Fibroblast of skin of left quadriceps (primary cell): Measurements from ENCODE around the gene CACTIN.
"Not testable (repeated sequence)": the region's sequence is repeated elsewhere in the genome, so short reads cannot be mapped to it uniquely, and the experiment has no call there.

ENCODE experiments used
- DNase-seq, 2 experiments: peaks; one replicate each; pipeline ENCODE4 v3.0.0-alpha.2; 2013; ENCODE audit warnings: low read depth in 2 of 2

Gene CACTIN

DNA sequence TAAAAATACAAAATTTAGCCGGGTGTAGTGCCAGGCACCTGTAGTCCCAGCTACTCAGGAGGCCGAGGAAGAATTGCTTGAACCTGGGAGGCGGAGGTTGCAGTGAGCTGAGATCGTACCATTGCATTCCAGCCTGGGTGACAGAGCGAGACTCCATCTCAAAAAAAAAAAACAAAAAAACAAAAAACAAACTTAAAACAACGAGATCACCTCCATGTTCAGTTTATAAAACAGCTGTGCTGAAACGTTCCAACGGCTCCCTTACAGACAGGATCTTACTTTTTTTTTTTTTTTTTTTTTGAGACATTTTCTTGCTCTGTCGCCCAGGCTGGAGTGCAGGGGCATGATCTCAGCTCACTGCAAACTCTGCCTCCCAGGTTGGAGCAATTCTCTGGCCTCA is 2.2 kb upstream of the CACTIN start:
- DNase-seq: not testable (repeated sequence)

DNA sequence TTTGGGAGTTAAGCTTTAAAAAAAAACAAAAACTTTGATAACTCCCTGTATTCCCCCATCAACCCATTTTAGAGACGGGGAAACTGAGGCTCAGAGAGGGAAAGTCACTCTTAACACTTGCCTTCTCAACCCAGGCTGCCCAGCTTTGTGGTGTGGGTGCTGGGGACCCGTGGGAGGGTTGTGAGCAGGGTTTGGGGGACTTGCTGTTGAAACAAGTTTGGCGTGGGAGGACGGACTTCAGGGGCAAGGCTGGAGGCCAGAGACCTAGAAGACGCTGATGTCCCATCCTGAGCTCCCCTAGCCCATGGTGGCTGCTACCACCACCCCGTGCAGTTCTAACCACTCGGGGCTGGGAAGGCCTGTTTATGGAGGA is 747 bp upstream of the CACTIN start:
- DNase-seq: no peak

DNA sequence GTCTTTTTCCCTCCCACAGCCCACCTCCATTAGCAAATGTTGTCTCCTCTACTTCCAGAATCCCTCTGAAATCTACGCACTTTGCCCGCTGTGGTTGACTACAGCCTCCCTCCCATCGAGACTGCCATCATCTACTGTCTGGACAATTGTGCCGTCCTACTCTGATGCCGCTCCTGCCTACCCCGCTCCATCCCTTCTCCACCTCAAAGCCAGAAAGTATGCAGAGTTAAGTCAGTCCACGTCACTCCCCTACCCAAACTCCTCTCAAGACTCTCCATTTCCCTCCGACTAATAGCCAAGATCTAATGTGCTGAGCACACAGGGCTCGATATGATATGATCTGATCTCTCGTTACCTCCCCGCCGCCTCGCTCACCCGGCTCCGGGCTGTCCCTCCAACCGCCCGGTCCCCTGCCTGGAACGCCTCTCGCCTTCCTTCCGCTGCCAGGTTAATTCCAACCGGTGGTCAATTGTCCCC is 556 bp downstream of the CACTIN start:
- no peak for DNase-seq

DNA sequence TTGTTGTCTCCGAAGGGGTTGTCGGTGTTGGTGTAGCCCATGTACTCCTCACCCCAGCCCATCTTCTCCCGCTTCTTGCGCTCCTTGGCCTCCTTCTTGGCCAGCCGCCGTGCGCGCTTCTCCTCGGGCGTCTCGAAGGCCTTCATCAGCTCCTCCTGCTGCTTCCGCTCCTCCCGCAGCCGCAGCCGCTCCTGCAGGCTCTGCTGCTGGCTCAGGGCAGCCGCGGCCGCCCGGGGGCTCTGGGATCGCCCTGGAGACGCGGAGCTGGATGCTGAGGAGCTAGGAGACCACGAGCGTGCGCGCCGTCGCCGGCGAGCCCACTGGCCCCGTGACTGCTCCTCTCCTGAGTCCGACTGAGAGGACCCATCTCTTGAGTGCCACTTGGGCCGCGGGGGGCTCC is 2.9 kb downstream of the CACTIN start:
- DNase-seq: no peak

DNA sequence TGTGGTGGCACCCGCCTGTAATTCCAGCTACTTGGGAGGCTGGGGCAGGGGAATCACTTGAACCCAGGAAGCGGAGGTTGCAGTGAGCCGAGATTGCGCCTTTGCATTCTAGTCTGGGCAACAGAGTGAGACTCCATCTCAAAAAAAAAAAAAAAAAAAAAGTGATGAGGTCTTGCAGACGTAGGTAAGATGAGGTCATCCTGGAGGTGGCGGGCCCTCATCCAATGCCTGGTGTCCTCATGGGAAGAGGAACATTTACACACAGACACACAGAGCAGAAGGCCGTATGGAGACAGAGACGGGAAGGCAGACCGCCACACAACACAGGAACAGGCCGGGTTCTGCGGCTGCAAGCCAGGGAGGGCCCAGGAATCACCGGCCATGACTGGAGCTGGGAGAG is 4.4 kb downstream of the CACTIN start:
- no peak for DNase-seq

DNA sequence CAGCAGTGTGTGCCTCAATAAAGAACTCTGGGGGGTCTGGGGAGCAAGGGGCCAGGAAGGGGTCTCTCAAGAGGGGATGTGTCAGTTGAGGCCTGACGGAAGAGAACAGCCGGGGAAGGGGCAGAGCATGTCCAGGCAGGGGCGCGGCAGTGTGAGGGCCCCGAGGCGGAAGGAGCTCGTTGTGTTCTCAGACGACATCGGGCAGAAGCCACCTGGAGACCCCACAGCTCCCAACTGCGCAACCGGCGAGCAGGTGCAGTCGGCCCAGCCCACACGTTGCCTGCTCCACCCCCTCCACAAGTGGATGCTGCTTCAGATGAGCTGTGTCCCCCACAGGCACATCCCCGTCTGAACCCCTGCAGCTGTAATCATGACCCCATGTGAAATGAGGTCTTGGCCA is 4.9 kb downstream of the CACTIN start:
- no peak for DNase-seq

DNA sequence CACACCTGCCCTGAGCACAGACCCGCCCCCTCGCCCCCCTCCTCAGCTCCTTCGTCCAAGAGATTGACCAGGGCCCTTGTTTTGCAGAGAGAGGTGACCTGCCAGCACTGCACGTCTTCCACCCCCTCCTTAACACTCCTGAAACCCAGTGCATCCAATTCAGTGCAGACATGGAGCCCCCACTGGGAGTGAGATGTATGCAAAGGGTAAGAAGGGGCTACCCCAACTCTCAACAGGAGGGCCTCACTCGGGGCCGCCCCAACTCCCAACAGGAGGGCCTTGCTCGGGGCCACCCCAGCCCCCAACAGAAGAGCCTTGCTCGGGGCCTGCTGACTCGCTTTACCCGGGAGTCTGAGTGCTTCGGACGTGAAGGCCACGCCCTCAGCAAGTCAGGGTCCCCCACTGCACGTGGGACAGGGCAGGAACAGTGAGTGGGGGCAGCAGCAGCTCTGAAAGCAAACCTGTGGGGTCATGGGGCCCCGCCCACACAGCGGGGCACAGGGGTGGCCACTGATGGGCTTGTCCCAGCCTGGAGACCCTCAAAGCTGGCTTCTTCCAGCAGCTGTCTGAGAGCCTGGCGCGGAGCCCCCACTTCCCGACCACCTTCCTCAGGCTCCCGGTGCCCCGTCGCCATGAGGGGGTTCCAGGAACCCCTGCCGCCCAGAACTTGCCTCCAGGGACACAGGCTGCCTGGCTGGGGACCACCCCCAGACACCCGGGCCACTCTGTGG is 5.6 kb downstream of the CACTIN start:
- no peak for DNase-seq

DNA sequence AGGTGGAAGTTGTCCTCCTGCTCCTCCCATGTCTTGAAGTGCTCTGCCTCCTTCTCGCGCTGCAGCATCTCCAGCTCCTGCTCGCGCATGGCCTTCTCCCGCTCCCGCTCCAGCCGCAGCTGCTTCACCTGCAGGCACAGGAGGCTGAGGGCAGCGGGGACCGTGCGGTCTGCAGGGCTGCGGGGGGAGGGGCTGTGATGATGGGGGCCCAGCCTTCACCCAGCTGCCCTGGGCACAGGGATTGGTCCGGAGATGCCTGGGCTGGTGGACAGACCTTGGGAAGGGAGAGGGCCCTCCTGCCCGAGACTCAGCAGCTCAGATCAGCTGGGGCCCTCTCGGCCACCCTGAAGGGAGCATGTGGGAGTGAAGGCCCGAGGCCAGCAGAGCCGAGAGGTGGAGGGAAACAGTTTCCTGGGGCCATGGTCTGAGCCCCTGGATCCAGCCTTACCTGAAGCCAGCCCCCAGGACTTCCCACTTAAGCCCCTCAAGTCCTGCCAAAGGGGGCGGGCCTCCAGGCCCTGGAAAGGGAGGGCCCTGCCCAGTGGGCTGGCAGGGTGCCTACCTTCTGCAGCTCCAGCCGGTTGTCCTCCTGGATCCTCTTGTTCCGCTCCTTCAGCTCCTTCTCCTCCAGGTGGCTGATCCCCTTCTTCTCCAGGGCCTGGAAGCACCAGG is 6.3 kb downstream of the CACTIN start:
- DNase-seq: no peak

DNA sequence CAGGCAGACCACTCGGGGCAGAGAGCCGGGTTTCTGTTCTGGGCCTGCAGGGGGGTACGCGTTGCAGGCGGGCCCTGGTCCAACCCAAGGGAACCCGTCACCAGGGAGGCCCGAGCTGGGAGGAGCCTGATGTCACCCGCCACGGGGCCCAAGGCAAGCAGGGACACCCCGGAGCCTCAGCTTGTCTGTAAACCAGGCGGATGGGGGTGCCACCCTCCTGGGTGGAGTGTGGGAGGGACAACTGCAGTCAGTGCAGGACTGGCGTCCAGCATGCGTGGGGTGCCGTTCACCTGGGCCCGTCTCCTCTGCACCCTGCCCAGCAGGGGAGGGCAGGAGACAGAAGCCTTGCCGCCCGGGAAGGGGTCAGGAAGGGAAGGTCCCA is 7.0 kb downstream of the CACTIN start:
- no peak for DNase-seq

DNA sequence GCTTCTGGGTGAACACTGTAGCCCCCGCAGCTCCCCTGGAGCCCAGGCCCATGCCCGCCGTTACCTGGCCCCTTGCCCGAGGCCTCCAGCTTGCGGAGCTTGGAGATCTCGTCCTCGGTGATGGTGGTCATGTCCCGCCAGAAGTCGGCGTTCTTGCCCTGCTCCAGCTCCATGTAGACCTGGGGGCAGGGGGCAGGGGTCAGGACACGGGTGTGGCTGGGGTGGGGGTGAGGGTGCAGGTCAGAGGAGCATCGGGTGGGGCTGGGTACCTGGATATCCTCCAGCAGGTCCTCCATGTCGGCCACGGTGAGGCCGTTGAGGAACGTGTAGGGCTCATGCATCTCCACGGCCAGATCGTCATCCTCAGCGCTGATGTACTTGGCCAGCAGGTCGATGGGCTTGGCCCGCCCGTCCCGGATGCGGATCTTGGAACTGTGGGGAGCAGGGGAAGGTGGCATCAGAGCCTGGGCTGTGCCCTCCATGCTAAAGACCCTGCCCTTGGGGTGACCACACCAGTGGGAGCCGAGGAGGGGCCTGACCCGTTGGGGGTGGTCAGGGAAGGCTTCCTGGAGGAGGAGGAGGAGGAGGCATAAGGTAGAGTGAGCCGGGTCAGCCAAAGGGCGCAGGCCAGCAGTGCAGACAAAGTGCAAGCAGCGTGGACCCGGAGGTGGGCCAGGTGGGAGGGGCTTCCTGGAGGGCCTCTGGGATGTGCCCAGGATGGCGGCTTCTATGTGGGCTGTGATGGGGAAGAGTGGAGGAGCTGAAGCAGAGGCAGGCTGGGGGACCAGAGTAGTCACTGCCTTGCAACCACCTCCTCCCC is 7.6 kb downstream of the CACTIN start:
- no peak for DNase-seq

DNA sequence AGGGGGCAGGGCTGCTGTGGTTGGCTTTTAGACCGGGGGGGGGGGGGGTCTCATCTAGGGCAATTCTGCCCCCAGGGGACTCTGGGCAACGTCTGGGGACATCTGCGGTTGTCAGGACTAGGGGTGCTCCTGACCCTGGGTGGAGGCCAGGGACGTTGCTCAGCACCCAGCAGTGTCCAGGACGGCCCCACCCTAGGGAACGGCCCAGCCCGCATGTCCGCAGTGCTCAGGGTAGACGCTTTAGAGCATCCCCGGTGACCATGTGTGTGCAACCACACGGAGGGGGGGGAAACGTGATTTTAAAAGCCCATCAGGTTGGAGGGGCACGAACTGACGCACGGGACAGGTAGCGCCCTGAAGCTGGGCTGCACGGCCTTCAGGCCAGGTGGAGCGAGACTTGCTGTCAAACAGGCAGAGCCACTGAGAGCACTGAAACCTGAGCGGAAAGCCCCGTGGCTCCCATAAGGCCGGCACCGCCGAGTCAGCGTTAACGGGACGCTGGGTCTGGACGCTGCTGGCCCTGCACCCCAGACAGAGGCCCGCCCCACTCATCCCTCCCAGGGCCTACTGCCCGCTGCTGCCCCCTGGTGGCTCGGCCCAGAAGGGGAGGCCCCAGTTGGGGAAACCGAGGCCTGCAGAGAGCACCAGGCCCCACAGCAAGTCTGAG is 8.3 kb downstream of the CACTIN start:
- no peak for DNase-seq

DNA sequence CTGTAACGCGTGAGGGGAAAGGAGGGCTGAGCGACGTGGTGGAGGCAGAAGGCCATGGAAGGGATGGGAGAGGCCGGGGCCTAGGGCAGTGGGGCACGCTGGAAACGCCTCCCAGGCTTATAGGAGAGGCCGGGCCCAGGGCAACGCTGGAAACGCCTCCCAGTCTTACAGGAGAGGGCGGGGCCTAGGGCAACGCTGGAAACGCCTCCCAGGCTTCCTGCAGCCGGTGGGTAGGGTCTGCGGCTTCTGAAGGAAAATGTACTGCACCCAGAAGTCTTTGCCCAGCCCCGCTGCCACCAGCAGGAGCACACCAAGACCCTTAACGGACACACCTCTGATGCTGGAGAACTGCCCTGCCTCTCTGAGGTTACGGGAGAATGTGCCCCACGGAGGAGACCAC is 9.1 kb downstream of the CACTIN start:
- no peak for DNase-seq

DNA sequence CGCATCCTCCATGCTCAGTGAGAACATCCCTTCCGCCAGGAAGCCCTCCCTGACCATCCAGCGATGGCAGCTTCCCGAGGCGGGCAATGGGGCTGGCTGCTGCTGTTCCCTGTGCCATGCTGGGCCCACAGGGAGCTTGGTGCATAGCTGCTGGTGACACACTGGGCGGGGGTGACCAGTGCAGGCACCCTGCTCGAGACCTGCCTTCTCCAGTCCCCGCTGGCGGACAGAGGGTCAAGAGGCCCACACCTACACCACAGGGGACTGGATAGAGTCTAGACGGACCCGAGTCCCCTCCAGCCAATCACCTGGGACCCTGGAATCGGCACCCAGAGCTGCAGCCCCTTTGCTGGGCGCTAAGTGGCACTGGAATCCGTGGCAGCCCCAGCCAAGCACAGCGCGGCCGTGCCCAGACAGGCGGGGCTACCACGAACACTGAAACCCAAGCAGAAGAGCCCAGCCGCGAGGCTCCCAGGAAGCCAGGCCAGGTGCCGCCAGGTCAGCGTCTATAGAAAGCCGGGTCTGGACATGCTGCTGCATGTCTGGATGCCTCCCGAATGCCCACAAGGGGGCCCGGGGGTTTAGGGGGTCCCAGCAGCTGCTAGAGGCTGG is 11.0 kb downstream of the CACTIN start:
- no peak for DNase-seq

DNA sequence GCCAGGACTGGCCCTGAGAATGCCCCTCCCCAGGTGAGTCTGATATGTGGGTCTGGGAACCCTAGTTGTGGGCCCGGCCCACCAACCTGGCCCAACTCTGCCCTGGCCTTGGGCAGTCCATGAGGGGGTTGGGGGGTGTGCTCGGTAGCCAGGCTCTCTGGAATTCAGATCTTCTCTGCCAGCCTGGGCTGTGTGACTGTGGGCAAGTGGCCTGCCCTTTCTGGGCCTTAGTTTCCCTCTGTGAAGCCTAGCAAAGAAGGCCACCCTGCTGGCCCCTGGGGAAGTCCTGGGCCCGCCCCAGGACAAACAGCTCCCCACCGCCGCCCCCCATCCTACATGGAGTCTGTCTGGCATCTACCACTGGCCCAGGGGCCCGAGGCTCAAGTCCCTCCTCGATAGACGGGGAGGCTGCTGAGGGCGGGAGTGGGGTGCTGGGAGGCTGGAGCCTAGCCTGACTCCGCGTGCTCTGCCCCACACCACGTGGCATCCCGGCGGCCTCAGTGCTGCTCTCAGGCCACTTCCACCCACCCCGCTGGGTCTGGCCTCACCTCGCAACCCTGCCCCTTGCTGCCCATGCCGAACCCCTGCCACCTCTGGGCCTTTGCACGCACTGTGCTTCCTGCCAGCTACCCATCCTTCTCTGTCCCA is 11.6 kb downstream of the CACTIN start:
- DNase-seq: no peak

DNA sequence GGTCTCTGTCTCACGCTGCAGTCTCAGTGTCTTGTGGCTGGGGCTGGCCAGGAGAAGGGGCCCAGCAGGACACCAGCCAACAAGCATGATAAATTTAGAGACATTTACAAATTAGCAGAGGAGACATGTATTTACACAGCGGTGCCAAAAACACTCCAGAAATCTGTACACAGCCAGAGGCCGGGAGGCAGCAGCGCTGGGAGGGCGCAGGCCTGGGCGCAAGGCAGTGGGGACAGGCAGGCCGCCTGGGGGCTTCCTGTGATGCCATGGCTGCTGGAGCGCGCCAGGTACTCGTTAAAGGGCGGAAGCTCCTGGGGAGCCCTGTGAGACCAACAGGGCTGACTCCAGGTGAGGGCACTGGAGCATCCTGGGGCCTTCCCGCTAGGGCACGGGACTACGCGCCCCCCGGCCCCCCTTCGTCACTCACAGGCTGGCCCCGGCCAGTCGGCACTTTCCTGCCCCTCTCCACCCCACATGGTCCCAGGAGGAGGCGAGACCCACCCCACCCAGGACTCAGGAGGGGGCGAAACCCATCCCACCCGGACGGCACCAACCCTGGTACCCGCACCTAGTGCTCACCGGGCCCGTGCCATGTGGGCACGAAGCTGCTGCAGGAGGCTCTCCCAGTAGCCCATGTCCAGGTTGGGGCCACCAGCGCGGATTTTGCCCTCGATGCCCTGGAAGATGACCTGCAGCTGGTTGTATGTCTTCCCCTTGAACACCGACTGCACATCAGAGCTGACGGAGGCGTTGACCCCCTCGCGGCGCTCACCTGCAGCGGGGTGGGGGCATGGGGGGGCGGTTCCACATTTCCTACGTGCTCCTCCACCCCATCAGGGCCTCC is 12.6 kb downstream of the CACTIN start:
- DNase-seq: no peak

DNA sequence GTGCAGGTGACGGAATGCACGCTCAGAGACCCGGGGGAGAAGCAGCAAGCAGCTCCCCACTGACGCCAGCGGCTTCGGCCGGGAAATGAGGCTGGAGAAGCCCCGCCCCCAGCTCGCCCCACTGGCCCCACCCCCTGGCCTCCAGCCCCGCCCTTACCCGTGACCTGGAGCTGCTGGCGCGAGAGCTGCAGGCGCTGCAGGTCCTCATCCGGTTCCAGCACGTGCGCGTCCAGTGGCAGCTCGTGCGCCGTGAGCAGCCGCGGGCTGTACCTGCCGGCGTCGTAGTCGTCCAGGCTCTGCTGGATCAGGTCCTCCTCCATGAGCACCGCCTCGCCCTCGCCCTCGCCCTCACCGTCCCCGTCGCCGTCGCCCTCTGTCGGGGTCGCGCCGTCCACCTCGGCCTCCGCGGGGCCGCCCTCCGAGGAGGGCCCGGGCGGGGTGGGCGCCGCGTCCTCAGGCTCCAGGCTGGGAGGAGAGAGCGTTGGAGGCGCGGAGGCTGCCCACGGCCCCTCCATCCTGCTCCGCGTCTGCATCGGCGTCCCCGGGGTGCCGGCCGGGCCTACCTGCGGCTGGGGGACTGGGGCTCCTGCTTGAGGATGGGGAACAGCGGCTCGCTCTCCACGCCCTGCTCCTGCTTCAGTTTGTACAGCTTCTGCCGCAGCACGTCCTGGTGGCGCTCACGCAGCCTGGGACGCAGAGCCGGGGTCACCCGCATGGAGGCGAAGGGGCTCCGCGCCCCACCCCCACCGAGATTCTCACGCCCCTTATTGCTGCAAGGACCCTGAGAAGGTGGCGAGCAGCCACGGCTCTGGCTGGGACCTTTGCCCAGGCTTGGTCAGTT is 13.5 kb downstream of the CACTIN start:
- DNase-seq: no peak

DNA sequence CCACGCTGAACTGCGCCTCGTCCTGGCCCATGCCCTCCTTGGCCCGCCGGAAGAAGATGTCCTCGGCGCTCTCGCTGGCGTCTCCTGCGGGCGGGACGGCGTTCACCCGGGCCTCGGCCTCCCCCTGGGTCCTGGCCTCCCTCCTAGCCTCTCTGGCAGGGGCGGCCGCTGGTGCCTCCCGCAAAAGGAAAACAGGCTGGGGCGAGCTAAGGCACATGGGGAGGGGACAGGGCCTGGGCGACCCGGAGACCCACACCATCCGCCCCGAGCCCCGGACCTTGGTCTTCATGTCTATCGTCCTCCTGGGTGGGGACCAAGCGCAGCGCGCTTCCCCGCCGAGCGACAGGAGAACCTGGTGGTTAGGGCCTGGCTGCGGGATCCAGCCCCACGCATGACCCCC is 14.3 kb downstream of the CACTIN start:
- DNase-seq: no peak

DNA sequence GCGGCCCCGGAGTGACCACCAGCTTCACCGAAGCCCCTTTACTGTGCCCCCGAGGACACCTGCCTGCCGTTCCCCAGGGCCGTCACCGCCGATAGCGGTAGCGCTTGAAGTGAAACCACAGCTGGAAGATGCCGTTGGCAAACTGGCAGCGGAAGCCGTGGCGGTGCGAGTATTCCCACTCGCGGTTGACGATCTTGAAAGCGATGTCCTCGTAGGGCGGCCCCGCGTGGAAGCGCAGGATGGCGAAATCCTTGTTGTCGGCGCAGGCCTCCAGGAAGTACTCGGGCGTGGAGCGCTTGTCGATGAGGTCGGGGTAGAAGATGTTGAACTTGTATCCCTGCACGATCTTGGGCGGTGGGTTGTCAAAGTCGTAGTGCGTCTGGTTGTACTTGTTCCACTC is 14.7 kb downstream of the CACTIN start:
- no peak for DNase-seq
